ENCODE data around the gene KRAS. TPM values are rescaled to one million over a fixed set of nuclear protein-coding genes. Genes with fewer than 3 reads are reported as not detected.

KRAS gene
- total RNA-seq, 1 donor from 2014 or later, result 54.2 TPM

DNA sequence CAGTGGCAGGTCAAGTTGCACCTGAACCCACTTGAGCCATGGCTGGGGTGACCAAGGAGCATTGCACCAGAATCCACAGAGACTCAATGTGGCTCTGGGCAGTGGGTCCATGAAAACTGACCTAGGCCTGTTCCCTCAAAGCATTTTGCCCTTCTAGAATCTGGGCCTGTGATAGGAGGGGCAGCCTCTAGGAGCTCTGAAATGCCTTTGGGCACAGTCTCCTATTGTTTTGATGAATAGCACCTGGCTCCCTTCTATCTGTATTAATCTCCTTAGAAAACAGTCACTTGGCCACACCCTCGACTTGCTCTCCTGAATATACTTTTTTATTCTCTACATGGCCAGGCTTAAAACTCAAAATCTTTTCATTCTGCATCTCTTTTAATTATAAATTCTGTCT is 14.1 kb upstream of the KRAS start:
- H3K36me3 Mint-ChIP-seq (ENCODE audit: low read depth, unreplicated experiment), result no peaks in the 10 kb centered on the region
- no peaks in the 10 kb centered on the region for H3K4me1 Mint-ChIP-seq (ENCODE audit: unreplicated experiment)

DNA sequence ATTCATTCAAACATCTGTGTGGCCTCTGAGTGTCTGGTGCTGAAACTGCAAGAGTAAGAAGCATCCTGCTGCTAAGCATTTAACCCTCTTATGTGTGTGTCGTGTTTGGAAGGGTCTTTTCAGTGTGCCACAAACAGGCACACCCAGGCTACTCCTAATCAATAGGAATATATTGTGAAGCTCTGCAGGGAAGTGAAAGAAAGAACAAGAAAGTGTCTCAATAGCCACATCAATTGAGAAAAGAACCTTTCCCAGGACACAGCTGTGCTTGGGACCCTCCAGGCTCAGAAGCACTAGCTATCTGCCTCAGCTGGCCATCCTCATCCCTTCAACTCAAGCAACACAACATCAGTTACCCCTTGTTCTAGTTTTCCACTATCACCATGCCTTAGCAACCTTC is 13.4 kb upstream of the KRAS start:
- no peaks in the 10 kb centered on the region for H3K9me3 Mint-ChIP-seq (ENCODE audit: unreplicated experiment)
- no peaks in the 10 kb centered on the region for H3K27me3 Mint-ChIP-seq (ENCODE audit: unreplicated experiment)
- DNase-seq (ENCODE audit: low spot score), result no peak
- H3K4me1 Mint-ChIP-seq (ENCODE audit: unreplicated experiment), result no peaks in the 10 kb centered on the region
- no peak overlapping the region for H3K27ac Mint-ChIP-seq (ENCODE audit: unreplicated experiment)
- H3K4me3 Mint-ChIP-seq (ENCODE audit: unreplicated experiment), result no peak overlapping the region
- TF ChIP-seq, protein P1, sequence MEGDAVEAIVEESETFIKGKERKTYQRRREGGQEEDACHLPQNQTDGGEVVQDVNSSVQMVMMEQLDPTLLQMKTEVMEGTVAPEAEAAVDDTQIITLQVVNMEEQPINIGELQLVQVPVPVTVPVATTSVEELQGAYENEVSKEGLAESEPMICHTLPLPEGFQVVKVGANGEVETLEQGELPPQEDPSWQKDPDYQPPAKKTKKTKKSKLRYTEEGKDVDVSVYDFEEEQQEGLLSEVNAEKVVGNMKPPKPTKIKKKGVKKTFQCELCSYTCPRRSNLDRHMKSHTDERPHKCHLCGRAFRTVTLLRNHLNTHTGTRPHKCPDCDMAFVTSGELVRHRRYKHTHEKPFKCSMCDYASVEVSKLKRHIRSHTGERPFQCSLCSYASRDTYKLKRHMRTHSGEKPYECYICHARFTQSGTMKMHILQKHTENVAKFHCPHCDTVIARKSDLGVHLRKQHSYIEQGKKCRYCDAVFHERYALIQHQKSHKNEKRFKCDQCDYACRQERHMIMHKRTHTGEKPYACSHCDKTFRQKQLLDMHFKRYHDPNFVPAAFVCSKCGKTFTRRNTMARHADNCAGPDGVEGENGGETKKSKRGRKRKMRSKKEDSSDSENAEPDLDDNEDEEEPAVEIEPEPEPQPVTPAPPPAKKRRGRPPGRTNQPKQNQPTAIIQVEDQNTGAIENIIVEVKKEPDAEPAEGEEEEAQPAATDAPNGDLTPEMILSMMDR (IDR thresholded peaks at IDR 0.05; ENCODE audit: unreplicated experiment), result no peak
- no peaks in the 10 kb centered on the region for H3K36me3 Mint-ChIP-seq (ENCODE audit: low read depth, unreplicated experiment)

More for the DNA sequence above, 14.1 kb upstream of the KRAS start:
- TF ChIP-seq, protein P1 (IDR thresholded peaks at IDR 0.05; ENCODE audit: unreplicated experiment), result no peak
- Mint-ChIP-seq H3K4me3 (ENCODE audit: unreplicated experiment) (no peak overlapping the region), H3K27ac (ENCODE audit: unreplicated experiment) (no peak overlapping the region), H3K9me3 (ENCODE audit: unreplicated experiment) (no peaks in the 10 kb centered on the region), H3K27me3 (ENCODE audit: unreplicated experiment) (no peaks in the 10 kb centered on the region)
- DNase-seq (ENCODE audit: low spot score), result no peak

DNA sequence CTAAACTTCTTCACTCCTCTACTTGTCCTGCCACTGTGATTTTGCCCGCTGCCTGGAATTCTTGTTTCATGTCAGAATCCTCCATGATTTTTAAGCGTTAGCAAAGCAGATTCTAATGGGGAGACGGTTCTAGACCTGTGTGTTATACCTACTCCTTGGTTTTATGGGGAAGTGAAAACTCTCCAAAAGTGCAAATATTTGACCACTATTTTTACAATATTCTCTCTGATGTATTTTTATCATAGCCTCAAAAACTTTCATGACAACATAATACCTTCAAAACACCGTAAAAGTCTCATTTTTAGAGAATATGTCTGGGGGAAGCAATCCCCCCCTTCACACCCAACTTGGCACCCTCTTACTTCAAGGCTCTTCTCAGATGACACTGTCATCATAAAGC is 12.9 kb upstream of the KRAS start:
- Mint-ChIP-seq H3K9me3 (ENCODE audit: unreplicated experiment) (no peaks in the 10 kb centered on the region), H3K27me3 (ENCODE audit: unreplicated experiment) (no peaks in the 10 kb centered on the region), H3K4me3 (ENCODE audit: unreplicated experiment) (no peak overlapping the region), H3K27ac (ENCODE audit: unreplicated experiment) (no peak overlapping the region), H3K36me3 (ENCODE audit: low read depth, unreplicated experiment) (no peaks in the 10 kb centered on the region), H3K4me1 (ENCODE audit: unreplicated experiment) (no peaks in the 10 kb centered on the region)
- DNase-seq (ENCODE audit: low spot score), result no peak
- TF ChIP-seq, protein P1 (IDR thresholded peaks at IDR 0.05; ENCODE audit: unreplicated experiment), result no peak

DNA sequence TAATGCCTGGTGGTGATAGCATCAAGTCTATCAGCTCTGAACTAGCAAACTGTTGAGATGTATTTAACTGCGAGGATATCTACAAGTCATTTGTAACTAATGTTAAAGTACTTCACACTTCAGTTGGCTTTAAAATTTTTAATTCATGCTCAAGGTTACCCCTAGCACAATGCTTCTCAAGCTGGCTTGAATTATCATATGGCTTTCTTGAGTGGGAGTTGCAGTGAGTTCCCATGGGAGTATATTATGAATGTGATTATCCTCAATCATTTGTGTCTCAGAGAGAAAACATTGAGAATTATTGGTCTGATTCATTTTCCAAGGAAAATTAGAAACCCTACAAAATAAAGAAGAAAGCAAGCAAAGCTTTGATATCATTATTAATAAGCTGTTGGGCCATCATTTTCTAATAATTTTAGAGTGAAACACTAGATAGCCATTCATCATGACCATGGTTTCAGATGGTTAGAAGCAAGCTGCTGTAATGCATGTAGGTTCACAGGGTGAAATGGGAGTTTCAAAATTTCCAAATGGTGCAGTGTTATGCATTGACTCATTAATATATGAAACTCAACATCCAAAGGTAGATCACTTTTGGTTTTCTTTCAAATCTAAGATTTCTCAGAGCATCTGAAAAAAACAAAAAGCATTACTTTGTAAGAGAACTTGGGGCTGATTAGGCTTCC is 11.8 kb upstream of the KRAS start:
- Mint-ChIP-seq H3K27me3 (ENCODE audit: unreplicated experiment) (no peaks in the 10 kb centered on the region), H3K4me3 (ENCODE audit: unreplicated experiment) (no peak overlapping the region), H3K9me3 (ENCODE audit: unreplicated experiment) (no peaks in the 10 kb centered on the region), H3K4me1 (ENCODE audit: unreplicated experiment) (no peaks in the 10 kb centered on the region), H3K36me3 (ENCODE audit: low read depth, unreplicated experiment) (no peaks in the 10 kb centered on the region), H3K27ac (ENCODE audit: unreplicated experiment) (no peak overlapping the region)
- no peak for DNase-seq (ENCODE audit: low spot score)
- TF ChIP-seq, protein P1 (IDR thresholded peaks at IDR 0.05; ENCODE audit: unreplicated experiment), result no peak

DNA sequence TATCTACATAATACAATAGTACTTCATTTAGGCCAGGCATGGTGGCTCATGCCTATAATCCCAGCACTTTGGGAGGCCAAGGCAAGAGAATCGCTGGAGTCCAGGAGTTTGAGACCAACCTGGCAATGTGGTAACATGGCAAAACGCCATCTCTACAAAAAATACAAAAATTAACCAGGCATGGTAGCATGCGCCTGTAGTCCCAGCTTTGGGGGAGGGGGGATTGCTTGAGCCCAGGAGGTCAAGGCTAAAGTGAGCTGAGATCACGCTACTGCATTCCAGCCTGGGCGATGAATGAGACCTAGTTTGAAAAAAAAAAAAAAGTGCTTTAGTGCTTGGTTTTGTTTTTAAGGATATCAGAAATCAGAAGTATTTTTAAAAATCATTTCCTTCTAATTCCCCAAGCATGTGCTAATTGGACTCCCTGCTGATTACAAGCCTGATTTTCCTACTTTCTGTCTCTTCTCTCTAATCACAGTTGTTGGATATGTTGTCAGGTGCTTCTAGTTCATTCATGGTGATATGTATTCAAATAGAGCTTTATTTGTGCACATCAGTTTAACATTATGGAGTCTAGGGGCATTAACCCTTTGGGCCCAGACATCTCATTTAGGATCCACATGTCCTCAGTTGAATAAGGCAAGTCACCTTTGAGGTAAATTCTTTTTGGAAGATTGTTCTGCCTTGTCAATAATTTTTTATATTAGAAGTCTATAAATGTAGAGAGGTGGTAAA is 7.0 kb upstream of the KRAS start:
- no peaks in the 10 kb centered on the region for H3K4me1 Mint-ChIP-seq (ENCODE audit: unreplicated experiment)
- DNase-seq (ENCODE audit: low spot score), result no peak
- H3K36me3 Mint-ChIP-seq (ENCODE audit: low read depth, unreplicated experiment), result no peaks in the 10 kb centered on the region
- peaks cover 2% of the 10 kb centered on the region for H3K27me3 Mint-ChIP-seq (ENCODE audit: unreplicated experiment)
- H3K9me3 Mint-ChIP-seq (ENCODE audit: unreplicated experiment), result no peaks in the 10 kb centered on the region
- TF ChIP-seq, protein P1 (IDR thresholded peaks at IDR 0.05; ENCODE audit: unreplicated experiment), result no peak
- no peak overlapping the region for H3K27ac Mint-ChIP-seq (ENCODE audit: unreplicated experiment)
- H3K4me3 Mint-ChIP-seq (ENCODE audit: unreplicated experiment), result no peak overlapping the region

Data from endothelial cell (in vitro differentiated cells).